ENCODE results near the gene RAB3IL1.
"Not testable (repeated sequence)": the region's sequence is repeated elsewhere in the genome, so short reads cannot be mapped to it uniquely, and the experiment has no call there.

The RAB3IL1 gene

GRCh38 chr11:61917334-61918109 lies at the start of gene RAB3IL1:
Gene RAB3IL1, minus strand, starts transcription at chr11:61917566. Its CDS starts 199 bp downstream, at chr11:61917367.
- peak in 33 of 58 donors; percentile 24 to 72 (median 39) for DNase-seq

- peak in 2 of 58 donors; percentile 50 to 73 for DNase-seq
Measured at GRCh38 chr11:61966734-61967115, 49.4 kb upstream of the RAB3IL1 start.

GRCh38 chr11:61964666-61965271 lies 47.4 kb upstream of the RAB3IL1 start:
- not testable (repeated sequence) for DNase-seq

- DNase-seq: no peak
Measured at GRCh38 chr11:61964058-61964665, 46.8 kb upstream of the RAB3IL1 start.

GRCh38 chr11:61963282-61964057 lies 46.1 kb upstream of the RAB3IL1 start:
- DNase-seq: peak in 3 of 58 donors; percentile 33 to 70 (median 59)

- DNase-seq: peak in 1 of 58 donors; percentile 27
Measured at GRCh38 chr11:61963016-61963281, 45.6 kb upstream of the RAB3IL1 start.

GRCh38 chr11:61962213-61963015 lies 45.0 kb upstream of the RAB3IL1 start:
- DNase-seq: no peak

- peak in 44 of 58 donors; percentile 22 to 87 (median 62) for DNase-seq
Measured at GRCh38 chr11:61961570-61962212, 44.3 kb upstream of the RAB3IL1 start.

- DNase-seq: no peak
Measured at GRCh38 chr11:61960532-61960931, 43.2 kb upstream of the RAB3IL1 start.

GRCh38 chr11:61959678-61960077 lies 42.3 kb upstream of the RAB3IL1 start:
- DNase-seq: no peak

- no peak for DNase-seq
Measured at GRCh38 chr11:61959114-61959513, 41.7 kb upstream of the RAB3IL1 start.

- DNase-seq: no peak
Measured at GRCh38 chr11:61958590-61958989, 41.2 kb upstream of the RAB3IL1 start.

- no peak for DNase-seq
Measured at GRCh38 chr11:61957021-61957770, 39.8 kb upstream of the RAB3IL1 start.

- DNase-seq: no peak
Measured at GRCh38 chr11:61956191-61957020, 39.0 kb upstream of the RAB3IL1 start.

GRCh38 chr11:61955422-61956135 lies 38.2 kb upstream of the RAB3IL1 start:
- DNase-seq: no peak

GRCh38 chr11:61954851-61955421 lies 37.6 kb upstream of the RAB3IL1 start:
- DNase-seq: peak in 33 of 58 donors; percentile 28 to 73 (median 44)

- no peak for DNase-seq
Measured at GRCh38 chr11:61954106-61954850, 36.9 kb upstream of the RAB3IL1 start.

All from anterior cingulate cortex (tissue), 58 donors.